GM19467 (cell line): Measurements from ENCODE around the gene ATP9B.
A peak's percentile ranks its signal among the peaks of the same experiment; 100 is the strongest.
"Not testable (repeated sequence)": the region's sequence is repeated elsewhere in the genome, so short reads cannot be mapped to it uniquely, and the experiment has no call there.

Experiments used
- ATAC-seq: cut with Tn5 transposase; IDR thresholded peaks from one replicate; pipeline ENCODE4 v1.9.1; 2021; ENCODE audit warnings: mild to moderate bottlenecking, moderate library complexity; ENCODE audit not compliant: unreplicated experiment

The ATP9B gene

GRCh38 chr18:79352432-79352831, 283.2 kb downstream of the ATP9B start:
- ATAC-seq: no peak

- ATAC-seq: no peak
Measured at GRCh38 chr18:79353267-79353666, 284.1 kb downstream of the ATP9B start.

- no peak for ATAC-seq
Measured at GRCh38 chr18:79354350-79354749, 285.2 kb downstream of the ATP9B start.

GRCh38 chr18:79355433-79356335, 286.5 kb downstream of the ATP9B start:
- peak; percentile 30 for ATAC-seq

- ATAC-seq: peak; percentile 92
Measured at GRCh38 chr18:79356435-79356834, 287.2 kb downstream of the ATP9B start.

- ATAC-seq: no peak
Measured at GRCh38 chr18:79360933-79361332, 291.7 kb downstream of the ATP9B start.

GRCh38 chr18:79361766-79362522, 292.8 kb downstream of the ATP9B start:
- ATAC-seq: no peak

GRCh38 chr18:79365701-79366100, 296.5 kb downstream of the ATP9B start:
- ATAC-seq: no peak

GRCh38 chr18:79366177-79367094, 297.2 kb downstream of the ATP9B start:
- no peak for ATAC-seq

- ATAC-seq: no peak
Measured at GRCh38 chr18:79367480-79367879, 298.3 kb downstream of the ATP9B start.

GRCh38 chr18:79367989-79368388, 298.8 kb downstream of the ATP9B start:
- no peak for ATAC-seq

GRCh38 chr18:79368681-79369080, 299.5 kb downstream of the ATP9B start:
- no peak for ATAC-seq

GRCh38 chr18:79371561-79372121, 302.4 kb downstream of the ATP9B start:
- no peak for ATAC-seq

- no peak for ATAC-seq
Measured at GRCh38 chr18:79372461-79372860, 303.3 kb downstream of the ATP9B start.

GRCh38 chr18:79372991-79373390, 303.8 kb downstream of the ATP9B start:
- no peak for ATAC-seq

- no peak for ATAC-seq
Measured at GRCh38 chr18:79373736-79374135, 304.5 kb downstream of the ATP9B start.

- peak; percentile 80 for ATAC-seq
Measured at GRCh38 chr18:79374408-79375171, 305.4 kb downstream of the ATP9B start.

GRCh38 chr18:79375441-79376154, 306.4 kb downstream of the ATP9B start:
- no peak for ATAC-seq

- ATAC-seq: not testable (repeated sequence)
Measured at GRCh38 chr18:79376661-79377060, 307.5 kb downstream of the ATP9B start.
